ENCODE measurements around the gene EPHA5.
"Not testable (repeated sequence)": the region's sequence is repeated elsewhere in the genome, so short reads cannot be mapped to it uniquely, and the experiment has no call there.

EPHA5 gene

GRCh38 chr4:65344278-65344825, 325.9 kb downstream of the EPHA5 start:
- DNase-seq: no peak

- no peak for DNase-seq
Observed at GRCh38 chr4:65343342-65343741, 326.9 kb downstream of the EPHA5 start.

- DNase-seq: no peak
Observed at GRCh38 chr4:65341557-65341956, 328.7 kb downstream of the EPHA5 start.

GRCh38 chr4:65340382-65341109, 329.7 kb downstream of the EPHA5 start:
- no peak for DNase-seq

GRCh38 chr4:65337371-65337770, 332.9 kb downstream of the EPHA5 start:
- no peak for DNase-seq

GRCh38 chr4:65336465-65336864, 333.8 kb downstream of the EPHA5 start:
- no peak for DNase-seq

- DNase-seq: no peak
Observed at GRCh38 chr4:65316534-65316933, 353.8 kb downstream of the EPHA5 start.

- DNase-seq: no peak
Observed at GRCh38 chr4:65311120-65311519, 359.2 kb downstream of the EPHA5 start.

GRCh38 chr4:65310586-65310985, 359.7 kb downstream of the EPHA5 start:
- no peak for DNase-seq

- not testable (repeated sequence) for DNase-seq
Observed at GRCh38 chr4:65308626-65309025, 361.7 kb downstream of the EPHA5 start.

GRCh38 chr4:65302145-65302544, 368.1 kb downstream of the EPHA5 start:
- DNase-seq: no peak

- no peak for DNase-seq
Observed at GRCh38 chr4:65296246-65296645, 374.0 kb downstream of the EPHA5 start.

- DNase-seq: no peak
Observed at GRCh38 chr4:65287071-65287470, 383.2 kb downstream of the EPHA5 start.
